Measurements from ENCODE around the gene SETMAR.
"Not testable (repeated sequence)": the region's sequence is repeated elsewhere in the genome, so short reads cannot be mapped to it uniquely, and the experiment has no call there.

The SETMAR gene

DNA sequence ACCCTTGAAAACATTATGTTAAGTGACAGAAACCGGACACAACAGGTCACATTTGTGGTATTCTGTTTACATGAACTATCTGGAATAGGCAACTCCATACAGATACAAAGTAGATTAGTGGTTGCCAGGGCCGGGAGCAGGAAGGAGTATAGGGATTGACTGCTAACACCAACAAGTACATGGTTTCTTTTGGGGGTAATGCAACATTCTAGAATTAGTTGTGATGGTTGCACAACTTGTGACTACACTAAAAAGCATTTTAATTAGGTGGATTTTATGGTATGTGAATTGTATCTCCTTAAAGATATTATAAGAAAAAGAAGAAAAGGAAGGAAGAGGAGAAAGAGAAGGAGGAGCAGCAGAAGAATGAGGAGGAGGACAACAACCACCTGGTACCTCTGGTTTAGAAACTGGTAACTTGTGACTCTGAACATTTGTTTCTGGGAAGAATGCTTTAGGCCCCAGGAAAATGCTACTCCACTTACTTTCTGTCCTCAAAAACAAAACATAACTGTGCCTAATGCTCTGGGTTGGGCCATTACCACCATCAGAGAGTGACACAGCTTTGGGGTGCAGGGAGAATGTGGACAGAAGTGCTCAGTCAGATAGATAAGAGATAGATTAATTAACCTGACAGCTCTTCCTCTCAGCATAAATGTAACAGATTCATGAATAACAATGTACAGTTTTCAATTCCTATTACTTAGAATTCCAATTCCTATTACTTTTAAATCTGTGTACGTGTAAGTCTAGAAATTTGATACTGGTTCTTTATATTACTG is 20.3 kb downstream of the SETMAR start:
- no peak for DNase-seq (ENCODE audit: low read depth)
- no peak overlapping the region for H3K4me3 ChIP-seq (ENCODE audit: low read depth, low read length)
- TF ChIP-seq, protein P1, sequence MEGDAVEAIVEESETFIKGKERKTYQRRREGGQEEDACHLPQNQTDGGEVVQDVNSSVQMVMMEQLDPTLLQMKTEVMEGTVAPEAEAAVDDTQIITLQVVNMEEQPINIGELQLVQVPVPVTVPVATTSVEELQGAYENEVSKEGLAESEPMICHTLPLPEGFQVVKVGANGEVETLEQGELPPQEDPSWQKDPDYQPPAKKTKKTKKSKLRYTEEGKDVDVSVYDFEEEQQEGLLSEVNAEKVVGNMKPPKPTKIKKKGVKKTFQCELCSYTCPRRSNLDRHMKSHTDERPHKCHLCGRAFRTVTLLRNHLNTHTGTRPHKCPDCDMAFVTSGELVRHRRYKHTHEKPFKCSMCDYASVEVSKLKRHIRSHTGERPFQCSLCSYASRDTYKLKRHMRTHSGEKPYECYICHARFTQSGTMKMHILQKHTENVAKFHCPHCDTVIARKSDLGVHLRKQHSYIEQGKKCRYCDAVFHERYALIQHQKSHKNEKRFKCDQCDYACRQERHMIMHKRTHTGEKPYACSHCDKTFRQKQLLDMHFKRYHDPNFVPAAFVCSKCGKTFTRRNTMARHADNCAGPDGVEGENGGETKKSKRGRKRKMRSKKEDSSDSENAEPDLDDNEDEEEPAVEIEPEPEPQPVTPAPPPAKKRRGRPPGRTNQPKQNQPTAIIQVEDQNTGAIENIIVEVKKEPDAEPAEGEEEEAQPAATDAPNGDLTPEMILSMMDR (IDR thresholded peaks at IDR 0.05; ENCODE audit: low read depth, low read length, missing control alignments): no peak

DNA sequence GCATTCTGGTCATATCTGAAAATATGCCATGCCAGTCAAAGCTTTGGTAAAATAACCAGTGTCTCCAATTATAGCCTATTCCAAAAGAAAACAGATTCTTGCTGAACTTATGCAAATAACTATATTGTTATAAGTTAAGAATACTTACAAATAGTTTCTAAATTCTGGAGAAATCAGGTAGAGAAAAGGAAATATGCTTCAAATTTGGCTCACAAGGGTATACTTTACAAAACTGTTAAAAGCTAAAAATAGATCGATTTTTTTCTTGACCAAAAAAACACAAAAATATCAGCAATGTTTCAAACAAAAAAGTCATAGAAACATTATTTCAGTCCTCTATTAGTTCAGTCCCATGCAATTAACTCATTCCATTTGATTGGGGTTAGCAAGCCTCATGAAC is 23.7 kb downstream of the SETMAR start:
- TF ChIP-seq, protein P1 (IDR thresholded peaks at IDR 0.05; ENCODE audit: low read depth, low read length, missing control alignments): no peak
- no peak for DNase-seq (ENCODE audit: low read depth)

DNA sequence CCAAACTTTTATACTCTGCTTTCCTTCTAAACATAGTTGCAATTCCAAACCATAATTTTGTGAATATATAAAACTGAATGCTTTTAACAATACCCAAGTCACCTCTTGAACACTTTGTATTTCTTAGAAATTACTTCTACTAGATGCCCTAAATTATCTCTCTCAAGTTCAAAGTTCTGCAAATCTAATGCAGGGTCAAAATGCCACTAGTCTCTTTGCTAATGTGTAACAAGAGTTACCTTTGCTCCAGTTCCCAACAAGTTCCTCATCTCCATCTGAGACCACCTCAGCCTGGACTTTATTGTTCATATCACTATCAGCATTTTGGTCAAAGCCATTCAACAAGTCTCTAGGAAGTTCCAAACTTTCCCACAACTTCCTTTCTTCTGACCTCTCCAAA is 26.6 kb downstream of the SETMAR start:
- DNase-seq (ENCODE audit: low read depth): not testable (repeated sequence)

More for the DNA sequence above, 23.7 kb downstream of the SETMAR start:
- H3K4me3 ChIP-seq (ENCODE audit: low read depth, low read length): no peak overlapping the region

DNA sequence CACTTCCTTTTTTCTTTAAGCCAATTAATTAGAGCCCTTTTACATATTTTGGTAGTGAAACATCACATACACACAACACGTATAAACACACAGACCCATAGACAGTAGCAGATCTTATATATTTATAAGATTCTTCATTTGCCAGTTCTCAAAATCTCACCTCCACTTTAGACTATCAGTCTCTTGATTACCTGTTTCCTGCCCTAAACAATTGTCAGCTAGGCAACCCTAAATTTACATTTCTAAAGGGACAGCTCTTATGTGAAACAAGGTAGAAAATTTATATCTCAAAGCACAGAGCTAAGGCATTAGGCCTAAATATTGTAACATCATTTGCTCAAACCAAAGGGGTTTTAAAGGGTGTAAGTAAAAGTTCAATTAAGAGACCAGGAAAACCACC is 28.9 kb downstream of the SETMAR start:
- H3K4me3 ChIP-seq (ENCODE audit: low read depth, low read length): no peak overlapping the region
- TF ChIP-seq, protein P1 (IDR thresholded peaks at IDR 0.05; ENCODE audit: low read depth, low read length, missing control alignments): no peak

More for the DNA sequence above, 26.6 kb downstream of the SETMAR start:
- not testable (repeated sequence) for H3K4me3 ChIP-seq (ENCODE audit: low read depth, low read length)

DNA sequence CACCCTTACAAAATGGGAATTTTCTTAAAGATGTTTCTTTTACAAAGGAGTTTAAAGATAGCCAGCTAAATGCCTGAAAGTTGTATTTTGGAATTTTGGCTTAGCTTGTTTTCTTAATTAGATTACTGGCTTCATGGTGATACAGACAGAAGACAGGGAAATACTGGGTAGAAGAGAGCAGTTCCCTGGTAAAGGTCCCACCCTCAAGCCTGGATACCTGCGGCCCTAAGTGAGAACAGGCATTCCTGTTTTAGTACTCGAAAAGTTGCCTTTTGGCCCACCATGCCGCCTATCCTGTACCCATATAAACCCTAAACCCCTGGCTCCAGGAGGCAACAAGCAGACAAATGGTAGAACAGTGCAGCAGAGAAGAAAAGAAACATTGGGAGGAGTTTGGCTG is 29.4 kb downstream of the SETMAR start:
- TF ChIP-seq, protein P1 (IDR thresholded peaks at IDR 0.05; ENCODE audit: low read depth, low read length, missing control alignments): no peak
- H3K4me3 ChIP-seq (ENCODE audit: low read depth, low read length): no peak overlapping the region
- no peak for DNase-seq (ENCODE audit: low read depth)

More for the DNA sequence above, 28.9 kb downstream of the SETMAR start:
- DNase-seq (ENCODE audit: low read depth): no peak

DNA sequence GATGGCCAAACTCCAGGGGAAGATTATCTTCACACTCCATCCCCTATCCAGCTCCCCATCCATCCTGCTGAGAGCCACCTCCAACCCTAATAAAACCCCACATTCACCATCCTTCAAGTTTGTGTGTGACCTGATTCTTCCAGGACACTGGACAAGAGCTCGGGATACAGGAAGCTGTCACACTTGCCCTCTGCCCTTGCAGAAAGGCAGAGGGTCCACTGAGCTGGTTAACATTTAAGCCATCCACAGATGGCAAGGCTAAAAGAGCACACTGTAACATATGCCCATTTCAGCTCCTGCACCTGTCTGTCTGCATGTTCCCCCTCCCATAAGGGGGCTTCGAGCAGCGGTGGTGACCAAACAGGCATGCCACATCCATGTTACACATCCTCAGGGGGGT is 29.8 kb downstream of the SETMAR start:
- H3K4me3 ChIP-seq (ENCODE audit: low read depth, low read length): no peak overlapping the region
- TF ChIP-seq, protein P1 (IDR thresholded peaks at IDR 0.05; ENCODE audit: low read depth, low read length, missing control alignments): no peak
- DNase-seq (ENCODE audit: low read depth): no peak

DNA sequence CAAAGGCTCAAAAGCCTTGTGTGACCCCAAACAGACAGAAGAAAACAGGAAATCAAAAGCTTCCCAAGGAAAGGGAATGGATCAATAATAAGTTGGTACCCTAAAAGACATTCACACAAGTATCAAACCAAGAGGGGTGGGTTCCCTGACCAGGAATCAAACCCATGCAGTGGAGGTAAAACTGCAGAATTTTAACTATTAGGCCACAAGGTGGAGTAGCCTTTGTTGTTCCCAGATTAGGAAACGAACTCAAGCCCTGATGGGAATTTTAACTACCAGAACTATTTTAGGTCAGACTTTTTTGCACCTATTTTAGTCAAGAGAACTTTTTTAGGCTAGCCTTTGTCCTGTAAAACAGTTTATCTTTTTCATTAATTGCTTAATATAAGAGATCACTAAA is 31.4 kb downstream of the SETMAR start:
- TF ChIP-seq, protein P1 (IDR thresholded peaks at IDR 0.05; ENCODE audit: low read depth, low read length, missing control alignments): no peak
- H3K4me3 ChIP-seq (ENCODE audit: low read depth, low read length): no peak overlapping the region
- no peak for DNase-seq (ENCODE audit: low read depth)

Data from GM12864 (cell line).